ENCODE data around the gene PANK2. TPM values are rescaled to one million over a fixed set of nuclear protein-coding genes. Genes with fewer than 3 reads are reported as not detected.

Gene PANK2
- total RNA-seq, 2 experiments from 2014 or later: 77.3 to 82.3 TPM

GRCh38 chr20:3927486-3928291 is 38.5 kb downstream of the PANK2 start:
- H3K9me3 Mint-ChIP-seq (ENCODE audit: low read depth): no peaks in the 10 kb centered on the region
- CTCF ChIA-PET: interaction anchor here (0.6 to 1.5 kb wide), 2 partner anchors 12 to 202 kb away, joined by 3 to 4 read pairs; no protein-coding TSS in a partner anchor
- peaks cover 45% of the 10 kb centered on the region for H3K4me1 Mint-ChIP-seq
- ATAC-seq: no peak
- H3K4me3 Mint-ChIP-seq: no peak overlapping the region
- peaks cover 30% of the 10 kb centered on the region for H3K36me3 Mint-ChIP-seq
- H3K27me3 Mint-ChIP-seq: no peaks in the 10 kb centered on the region
- DNase-seq: no peak
- peak overlapping the region; percentile 22 for H3K27ac Mint-ChIP-seq

GRCh38 chr20:3929713-3930060 is 40.5 kb downstream of the PANK2 start:
- DNase-seq (no peak), ATAC-seq (no peak)
- Mint-ChIP-seq H3K4me3 (no peak overlapping the region), H3K36me3 (peaks cover 16% of the 10 kb centered on the region), H3K9me3 (ENCODE audit: low read depth) (no peaks in the 10 kb centered on the region), H3K27me3 (no peaks in the 10 kb centered on the region), H3K27ac (no peak overlapping the region), H3K4me1 (peaks cover 42% of the 10 kb centered on the region)
- CTCF ChIA-PET: interaction anchor here (0.9 to 1.7 kb wide), 2 partner anchors 12 to 74 kb away, joined by 3 to 5 read pairs; no protein-coding TSS in a partner anchor

GRCh38 chr20:3930265-3931206 is 41.3 kb downstream of the PANK2 start:
- Mint-ChIP-seq H3K27me3 (no peaks in the 10 kb centered on the region), H3K4me1 (peaks cover 37% of the 10 kb centered on the region), H3K36me3 (peaks cover 12% of the 10 kb centered on the region), H3K4me3 (no peak overlapping the region), H3K27ac (no peak overlapping the region), H3K9me3 (ENCODE audit: low read depth) (no peaks in the 10 kb centered on the region)
- DNase-seq (no peak), ATAC-seq (no peak)
- CTCF ChIA-PET: interaction anchor here (0.7 to 2.0 kb wide), 4 partner anchors 75 to 163 kb away, joined by 3 to 6 read pairs (median 4); partner anchors contain the start of gene ADISSP

GRCh38 chr20:3931664-3932063 is 42.5 kb downstream of the PANK2 start:
- ATAC-seq: no peak
- CTCF ChIA-PET: interaction anchor here (1.4 to 2.0 kb wide), 3 partner anchors 76 to 164 kb away, joined by 3 to 6 read pairs (median 5); partner anchors contain the start of gene ADISSP
- DNase-seq: no peak
- H3K27ac Mint-ChIP-seq: no peak overlapping the region
- H3K36me3 Mint-ChIP-seq: peaks cover 6% of the 10 kb centered on the region
- no peaks in the 10 kb centered on the region for H3K9me3 Mint-ChIP-seq (ENCODE audit: low read depth)
- H3K4me3 Mint-ChIP-seq: no peak overlapping the region
- H3K4me1 Mint-ChIP-seq: peaks cover 29% of the 10 kb centered on the region
- H3K27me3 Mint-ChIP-seq: no peaks in the 10 kb centered on the region

GRCh38 chr20:3932277-3932676 is 43.1 kb downstream of the PANK2 start:
- CTCF ChIA-PET: interaction anchor here (1.0 to 2.0 kb wide), 2 partner anchors 46 to 153 kb away, joined by 4 to 6 read pairs; no protein-coding TSS in a partner anchor
- peak overlapping the region; percentile 24 for H3K4me3 Mint-ChIP-seq

GRCh38 chr20:3932681-3933080 is 43.5 kb downstream of the PANK2 start:
- H3K9me3 Mint-ChIP-seq (ENCODE audit: low read depth): no peaks in the 10 kb centered on the region
- DNase-seq (no peak), ATAC-seq (peak; percentile 50)
- no peaks in the 10 kb centered on the region for H3K27me3 Mint-ChIP-seq
- H3K4me1 Mint-ChIP-seq: peaks cover 26% of the 10 kb centered on the region
- H3K4me3 Mint-ChIP-seq: peak overlapping the region; percentile 24
- H3K36me3 Mint-ChIP-seq: peaks cover 6% of the 10 kb centered on the region
- CTCF ChIA-PET: interaction anchor here (1.0 to 2.0 kb wide), 3 partner anchors 46 to 153 kb away, joined by 3 to 6 read pairs (median 4); no protein-coding TSS in a partner anchor
- peak overlapping the region; percentile 66 for H3K27ac Mint-ChIP-seq

More at GRCh38 chr20:3932277-3932676, 43.1 kb downstream of the PANK2 start:
- H3K9me3 Mint-ChIP-seq (ENCODE audit: low read depth): no peaks in the 10 kb centered on the region
- H3K27ac Mint-ChIP-seq: peak overlapping the region; percentile 66
- DNase-seq (no peak), ATAC-seq (no peak)
- no peaks in the 10 kb centered on the region for H3K27me3 Mint-ChIP-seq
- H3K36me3 Mint-ChIP-seq: peaks cover 2% of the 10 kb centered on the region
- H3K4me1 Mint-ChIP-seq: peaks cover 26% of the 10 kb centered on the region

GRCh38 chr20:3933218-3933617 is 44.0 kb downstream of the PANK2 start:
- Mint-ChIP-seq H3K27me3 (no peaks in the 10 kb centered on the region), H3K4me3 (no peak overlapping the region)

GRCh38 chr20:3934624-3935023 is 45.4 kb downstream of the PANK2 start:
- no peak for ATAC-seq
- peaks cover 19% of the 10 kb centered on the region for H3K4me1 Mint-ChIP-seq
- H3K27me3 Mint-ChIP-seq: no peaks in the 10 kb centered on the region
- H3K36me3 Mint-ChIP-seq: peaks cover 21% of the 10 kb centered on the region
- CTCF ChIA-PET: interaction anchor here (1.4 kb wide), 1 partner anchor 21 kb away, joined by 3 read pairs; no protein-coding TSS in a partner anchor
- H3K9me3 Mint-ChIP-seq (ENCODE audit: low read depth): peaks cover 5% of the 10 kb centered on the region
- H3K27ac Mint-ChIP-seq: no peak overlapping the region
- H3K4me3 Mint-ChIP-seq: no peak overlapping the region
- DNase-seq: no peak

More at GRCh38 chr20:3933218-3933617, 44.0 kb downstream of the PANK2 start:
- peaks cover 22% of the 10 kb centered on the region for H3K4me1 Mint-ChIP-seq
- ATAC-seq: peak; percentile 48
- peak overlapping the region; percentile 66 for H3K27ac Mint-ChIP-seq
- no peaks in the 10 kb centered on the region for H3K9me3 Mint-ChIP-seq (ENCODE audit: low read depth)
- DNase-seq: no peak
- H3K36me3 Mint-ChIP-seq: peaks cover 10% of the 10 kb centered on the region
- CTCF ChIA-PET: interaction anchor here (1.0 to 1.2 kb wide), 2 partner anchors 45 to 139 kb away, joined by 3 to 4 read pairs; no protein-coding TSS in a partner anchor

GRCh38 chr20:3935295-3935955 is 46.2 kb downstream of the PANK2 start:
- CTCF ChIA-PET: interaction anchor here (1.4 kb wide), 1 partner anchor 22 kb away, joined by 3 read pairs; no protein-coding TSS in a partner anchor
- Mint-ChIP-seq H3K9me3 (ENCODE audit: low read depth) (peaks cover 5% of the 10 kb centered on the region), H3K27ac (no peak overlapping the region), H3K4me3 (no peak overlapping the region), H3K36me3 (peaks cover 27% of the 10 kb centered on the region), H3K4me1 (peaks cover 17% of the 10 kb centered on the region), H3K27me3 (no peaks in the 10 kb centered on the region)
- DNase-seq (no peak), ATAC-seq (no peak)

- ATAC-seq (no peak), DNase-seq (no peak)
- H3K27me3 Mint-ChIP-seq: no peaks in the 10 kb centered on the region
- CTCF ChIA-PET: interaction anchor here (1.4 kb wide), 1 partner anchor 23 kb away, joined by 3 read pairs; no protein-coding TSS in a partner anchor
- H3K4me1 Mint-ChIP-seq: peaks cover 17% of the 10 kb centered on the region
- no peak overlapping the region for H3K27ac Mint-ChIP-seq
- H3K36me3 Mint-ChIP-seq: peaks cover 32% of the 10 kb centered on the region
- peaks cover 5% of the 10 kb centered on the region for H3K9me3 Mint-ChIP-seq (ENCODE audit: low read depth)
- no peak overlapping the region for H3K4me3 Mint-ChIP-seq
Observed at GRCh38 chr20:3935956-3936340, 46.8 kb downstream of the PANK2 start.

GRCh38 chr20:3937618-3938017 is 48.4 kb downstream of the PANK2 start:
- peaks cover 7% of the 10 kb centered on the region for H3K9me3 Mint-ChIP-seq (ENCODE audit: low read depth)
- H3K4me3 Mint-ChIP-seq: no peak overlapping the region
- ATAC-seq (no peak), DNase-seq (no peak)
- CTCF ChIA-PET: no interaction called here
- H3K4me1 Mint-ChIP-seq: peaks cover 10% of the 10 kb centered on the region
- H3K27me3 Mint-ChIP-seq: no peaks in the 10 kb centered on the region
- H3K27ac Mint-ChIP-seq: no peak overlapping the region
- H3K36me3 Mint-ChIP-seq: peaks cover 39% of the 10 kb centered on the region

- DNase-seq (no peak), ATAC-seq (no peak)
- CTCF ChIA-PET: no interaction called here
- Mint-ChIP-seq H3K4me1 (no peaks in the 10 kb centered on the region), H3K27me3 (no peaks in the 10 kb centered on the region), H3K4me3 (no peak overlapping the region), H3K9me3 (ENCODE audit: low read depth) (peaks cover 7% of the 10 kb centered on the region), H3K36me3 (peaks cover 48% of the 10 kb centered on the region), H3K27ac (no peak overlapping the region)
Observed at GRCh38 chr20:3940905-3941304, 51.7 kb downstream of the PANK2 start.
